Measurements from ENCODE around the gene NIM1K.

Gene NIM1K

GRCh38 chr5:43193181-43193893 is 1.3 kb downstream of the NIM1K start (continued):
- TF ChIP-seq ZFP3 (tag by site-specific recombination; IDR thresholded peaks at IDR 0.05; ENCODE audit: low read depth) (no peak), ZSCAN5A (tag by site-specific recombination; IDR thresholded peaks at IDR 0.05) (peak; percentile 53; the same call in 1 of the 2 replicates), ZNF274 (IDR thresholded peaks at IDR 0.05; ENCODE audit: low read length) (no peak), ZNF274 (tag by site-specific recombination; IDR thresholded peaks at IDR 0.05; ENCODE audit: borderline replicate concordance) (no peak), ZNF112 (tag by site-specific recombination; IDR thresholded peaks at IDR 0.05) (no peak), ZBTB1 (tag by site-specific recombination; IDR thresholded peaks at IDR 0.05) (no peak), ZNF133 (tag by site-specific recombination; IDR thresholded peaks at IDR 0.05) (no peak), ZNF768 (tag by site-specific recombination; IDR thresholded peaks at IDR 0.05) (no peak), ZNF23 (tag by site-specific recombination; IDR thresholded peaks at IDR 0.05; ENCODE audit: borderline replicate concordance) (no peak), ZBTB48 (tag by site-specific recombination; IDR thresholded peaks at IDR 0.05) (no peak), ZNF549 (tag by site-specific recombination; IDR thresholded peaks at IDR 0.05) (no peak), KLF8 (tag by site-specific recombination; IDR thresholded peaks at IDR 0.05) (peak; percentile 74), ZNF146 (tag by site-specific recombination; IDR thresholded peaks at IDR 0.05) (0 out of 2 replicates have a peak, but pooled peaks have one; percentile 23), ZNF223 (tag by site-specific recombination; IDR thresholded peaks at IDR 0.05) (no peak), ZIC2 (tag by site-specific recombination; IDR thresholded peaks at IDR 0.05) (no peak), ZNF184 (tag by site-specific recombination; IDR thresholded peaks at IDR 0.05) (0 out of 2 replicates have a peak, but pooled peaks have one; percentile 16), BCL11B (tag by site-specific recombination; IDR thresholded peaks at IDR 0.05; ENCODE audit: low read depth) (peak; percentile 46; the same call in 1 of the 2 replicates), ZNF501 (tag by site-specific recombination; IDR thresholded peaks at IDR 0.05) (no peak), SCRT1 (tag by site-specific recombination; IDR thresholded peaks at IDR 0.05; ENCODE audit: borderline replicate concordance) (0 out of 2 replicates have a peak, but pooled peaks have one; percentile 9), GLIS1 (tag by site-specific recombination; IDR thresholded peaks at IDR 0.05) (no peak), ZNF214 (tag by site-specific recombination; IDR thresholded peaks at IDR 0.05; ENCODE audit: borderline replicate concordance) (no peak), ZNF843 (tag by site-specific recombination; IDR thresholded peaks at IDR 0.05) (0 out of 2 replicates have a peak, but pooled peaks have one; percentile 31), ZNF324 (tag by site-specific recombination; IDR thresholded peaks at IDR 0.05) (peak; percentile 95), ZNF202 (tag by site-specific recombination; IDR thresholded peaks at IDR 0.05; ENCODE audit: borderline replicate concordance) (no peak), ZNF677 (tag by site-specific recombination; IDR thresholded peaks at IDR 0.05) (no peak), MEIS1 (CRISPR knock-in tag; IDR thresholded peaks at IDR 0.05; ENCODE audit: borderline replicate concordance) (no peak), ZNF211 (tag by site-specific recombination; IDR thresholded peaks at IDR 0.05; ENCODE audit: low read depth) (no peak), ZNF426 (tag by site-specific recombination; IDR thresholded peaks at IDR 0.05) (no peak), ZNF341 (tag by site-specific recombination; IDR thresholded peaks at IDR 0.05; ENCODE audit: low read depth) (peak; percentile 75), SP3 (tag by site-specific recombination; IDR thresholded peaks at IDR 0.05) (peak; percentile 53), ZNF404 (tag by site-specific recombination; IDR thresholded peaks at IDR 0.05) (no peak), OSR2 (tag by site-specific recombination; IDR thresholded peaks at IDR 0.05) (peak; percentile 46; the same call in 1 of the 2 replicates), ZNF37A (tag by site-specific recombination; IDR thresholded peaks at IDR 0.05) (no peak)
- TF ChIP-seq, protein P1, sequence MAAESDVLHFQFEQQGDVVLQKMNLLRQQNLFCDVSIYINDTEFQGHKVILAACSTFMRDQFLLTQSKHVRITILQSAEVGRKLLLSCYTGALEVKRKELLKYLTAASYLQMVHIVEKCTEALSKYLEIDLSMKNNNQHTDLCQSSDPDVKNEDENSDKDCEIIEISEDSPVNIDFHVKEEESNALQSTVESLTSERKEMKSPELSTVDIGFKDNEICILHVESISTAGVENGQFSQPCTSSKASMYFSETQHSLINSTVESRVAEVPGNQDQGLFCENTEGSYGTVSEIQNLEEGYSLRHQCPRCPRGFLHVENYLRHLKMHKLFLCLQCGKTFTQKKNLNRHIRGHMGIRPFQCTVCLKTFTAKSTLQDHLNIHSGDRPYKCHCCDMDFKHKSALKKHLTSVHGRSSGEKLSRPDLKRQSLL (tag by site-specific recombination; IDR thresholded peaks at IDR 0.05) = no peak
- TF ChIP-seq, protein P2, sequence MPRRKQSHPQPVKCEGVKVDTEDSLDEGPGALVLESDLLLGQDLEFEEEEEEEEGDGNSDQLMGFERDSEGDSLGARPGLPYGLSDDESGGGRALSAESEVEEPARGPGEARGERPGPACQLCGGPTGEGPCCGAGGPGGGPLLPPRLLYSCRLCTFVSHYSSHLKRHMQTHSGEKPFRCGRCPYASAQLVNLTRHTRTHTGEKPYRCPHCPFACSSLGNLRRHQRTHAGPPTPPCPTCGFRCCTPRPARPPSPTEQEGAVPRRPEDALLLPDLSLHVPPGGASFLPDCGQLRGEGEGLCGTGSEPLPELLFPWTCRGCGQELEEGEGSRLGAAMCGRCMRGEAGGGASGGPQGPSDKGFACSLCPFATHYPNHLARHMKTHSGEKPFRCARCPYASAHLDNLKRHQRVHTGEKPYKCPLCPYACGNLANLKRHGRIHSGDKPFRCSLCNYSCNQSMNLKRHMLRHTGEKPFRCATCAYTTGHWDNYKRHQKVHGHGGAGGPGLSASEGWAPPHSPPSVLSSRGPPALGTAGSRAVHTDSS (tag by site-specific recombination; IDR thresholded peaks at IDR 0.05) = no peak
- TF ChIP-seq, protein P3, sequence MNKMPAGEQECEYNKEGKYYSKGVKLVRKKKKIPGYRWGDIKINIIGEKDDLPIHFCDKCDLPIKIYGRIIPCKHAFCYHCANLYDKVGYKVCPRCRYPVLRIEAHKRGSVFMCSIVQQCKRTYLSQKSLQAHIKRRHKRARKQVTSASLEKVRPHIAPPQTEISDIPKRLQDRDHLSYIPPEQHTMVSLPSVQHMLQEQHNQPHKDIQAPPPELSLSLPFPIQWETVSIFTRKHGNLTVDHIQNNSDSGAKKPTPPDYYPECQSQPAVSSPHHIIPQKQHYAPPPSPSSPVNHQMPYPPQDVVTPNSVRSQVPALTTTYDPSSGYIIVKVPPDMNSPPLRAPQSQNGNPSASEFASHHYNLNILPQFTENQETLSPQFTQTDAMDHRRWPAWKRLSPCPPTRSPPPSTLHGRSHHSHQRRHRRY (tag by site-specific recombination; IDR thresholded peaks at IDR 0.05) = no peak
- TF ChIP-seq, protein P4, sequence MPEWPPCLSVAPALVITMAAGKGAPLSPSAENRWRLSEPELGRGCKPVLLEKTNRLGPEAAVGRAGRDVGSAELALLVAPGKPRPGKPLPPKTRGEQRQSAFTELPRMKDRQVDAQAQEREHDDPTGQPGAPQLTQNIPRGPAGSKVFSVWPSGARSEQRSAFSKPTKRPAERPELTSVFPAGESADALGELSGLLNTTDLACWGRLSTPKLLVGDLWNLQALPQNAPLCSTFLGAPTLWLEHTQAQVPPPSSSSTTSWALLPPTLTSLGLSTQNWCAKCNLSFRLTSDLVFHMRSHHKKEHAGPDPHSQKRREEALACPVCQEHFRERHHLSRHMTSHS (tag by site-specific recombination; IDR thresholded peaks at IDR 0.05) = no peak
